Fibroblast of skin of right biceps (primary cell): ENCODE data around the gene PCDHGC3.
A peak's percentile ranks its signal among the peaks of the same experiment; 100 is the strongest.

Experiments
- DNase-seq: peaks from one replicate; pipeline ENCODE4 v3.0.0-alpha.2; 2013

PCDHGC3 gene

DNA sequence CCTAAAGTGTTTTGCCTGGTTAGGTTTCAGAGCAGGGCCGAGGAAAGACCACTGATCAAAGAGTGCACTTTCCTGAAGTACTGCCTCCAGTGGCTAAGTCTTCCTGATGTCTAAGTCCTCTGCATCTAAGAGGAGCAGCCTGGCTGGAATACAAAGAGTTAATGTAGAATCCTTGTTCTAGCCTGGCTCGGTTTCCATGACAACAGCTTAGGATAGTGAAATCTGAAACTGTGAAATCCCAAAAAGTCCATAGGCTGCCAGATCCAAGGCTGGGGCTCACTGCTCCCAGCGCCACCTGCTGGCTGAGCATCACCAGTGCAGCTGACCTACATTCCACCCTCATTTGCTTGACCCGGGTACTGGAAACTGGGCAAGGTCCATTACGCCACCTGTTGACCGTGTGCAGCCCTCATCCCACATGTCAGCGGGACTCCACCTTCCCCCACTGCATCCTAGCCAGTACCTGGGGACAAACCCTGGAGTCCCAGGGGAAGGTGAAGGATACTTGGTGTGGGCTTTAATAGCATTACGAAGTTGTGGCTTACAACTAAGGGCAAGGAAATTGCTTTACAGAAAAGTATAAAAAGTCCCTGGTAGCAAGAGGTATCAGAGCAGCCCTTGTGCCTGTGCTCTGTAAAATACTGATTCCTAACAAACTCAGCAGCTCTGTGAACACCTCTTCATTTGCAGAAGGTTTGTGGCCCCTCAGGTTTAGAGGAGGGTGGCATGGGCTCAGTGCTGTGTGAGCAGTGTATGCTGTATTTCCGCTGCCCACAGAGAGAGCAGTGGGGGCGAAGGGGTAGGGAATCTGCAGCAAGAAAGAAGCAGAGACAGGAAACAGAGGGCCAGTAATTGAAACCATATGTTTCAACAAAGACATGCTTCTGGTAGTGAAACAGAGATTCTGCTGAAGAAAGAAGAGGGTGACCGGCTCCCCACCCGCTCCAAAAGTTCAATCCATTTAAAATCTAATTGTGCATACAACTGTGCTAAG lies 49.1 kb downstream of the PCDHGC3 start:
- peak; percentile 98 for DNase-seq

DNA sequence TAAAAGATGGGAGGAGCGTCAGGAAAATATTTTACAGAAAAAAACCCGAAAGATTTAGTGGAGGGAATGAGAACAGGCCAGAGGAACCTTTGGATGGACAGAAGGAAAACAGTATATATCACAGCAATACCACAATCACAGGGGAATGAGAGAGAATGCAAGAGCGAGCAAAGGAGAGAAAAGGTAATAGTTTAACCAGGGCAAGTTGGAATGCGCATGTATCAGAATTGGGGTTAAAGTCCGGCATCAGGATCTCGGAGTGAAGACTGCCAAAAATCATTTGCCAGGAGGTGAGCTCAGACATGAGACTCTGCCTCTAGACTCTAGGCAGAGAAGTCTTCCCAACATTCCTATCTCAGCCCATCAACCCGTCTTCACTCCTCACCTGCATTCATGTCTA lies 49.9 kb downstream of the PCDHGC3 start:
- peak; percentile 17 for DNase-seq

DNA sequence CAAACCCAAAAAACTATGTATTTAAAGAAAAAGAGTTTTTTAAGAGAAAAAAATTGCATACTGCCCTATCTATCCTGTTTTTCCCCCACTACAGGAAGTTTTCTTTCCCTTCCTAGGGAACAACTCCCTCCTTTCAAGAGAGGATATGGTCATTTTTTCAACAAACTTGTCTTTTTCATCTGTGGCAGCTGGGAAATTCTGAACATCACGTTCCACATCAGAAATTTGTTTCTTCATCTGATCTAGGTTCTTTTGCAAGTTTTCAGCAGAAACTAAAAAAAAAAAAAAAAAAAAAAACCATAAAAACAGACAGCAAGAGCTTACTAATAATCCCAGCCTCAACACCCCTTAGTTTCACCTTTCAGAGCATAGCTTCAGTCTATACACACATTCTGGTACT lies 51.7 kb downstream of the PCDHGC3 start:
- no peak for DNase-seq
